Stimulated activated CD4-positive, alpha-beta T cell treated with anti-CD3 and anti-CD28 coated beads, Interleukin-12 subunit alpha, Interleukin-12 subunit beta, amount 100 ng/mL, for 24 hours (primary cell): ENCODE data around the gene ERP27.

Experiments used
- DNase-seq, 2 experiments: peaks; one replicate each; pipeline ENCODE4 v3.0.0-alpha.2; 2020; ENCODE audit warnings: low read depth in 2 of 2

The ERP27 gene

GRCh38 chr12:14937014-14937413 lies 1.3 kb downstream of the ERP27 start:
- no peak for DNase-seq

GRCh38 chr12:14936224-14936861 lies 2.0 kb downstream of the ERP27 start:
- no peak for DNase-seq

DNA sequence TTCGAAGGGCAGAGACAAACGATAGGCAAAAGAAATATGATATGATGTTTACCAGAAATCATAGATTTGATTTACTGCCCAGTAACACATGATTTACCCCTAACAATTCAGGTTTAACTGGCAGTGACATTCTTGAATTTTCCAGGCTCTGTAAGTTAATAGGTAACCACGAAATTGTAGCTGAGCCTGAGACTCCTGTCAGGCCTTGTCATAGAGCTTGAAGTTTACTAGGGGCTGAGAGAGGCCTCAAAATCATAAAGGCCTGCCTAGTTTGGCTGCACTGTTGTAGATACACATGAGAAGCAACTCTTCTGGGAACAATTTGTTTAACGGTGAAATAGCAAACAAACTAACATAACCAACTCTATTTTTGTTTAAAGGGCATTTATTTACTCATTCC lies 3.3 kb downstream of the ERP27 start:
- DNase-seq, result no peak

- no peak for DNase-seq
Observed at GRCh38 chr12:14934511-14934910, 3.8 kb downstream of the ERP27 start.

GRCh38 chr12:14931791-14932560 lies 6.4 kb downstream of the ERP27 start:
- no peak for DNase-seq

GRCh38 chr12:14931359-14931758 lies 7.0 kb downstream of the ERP27 start:
- no peak for DNase-seq

DNA sequence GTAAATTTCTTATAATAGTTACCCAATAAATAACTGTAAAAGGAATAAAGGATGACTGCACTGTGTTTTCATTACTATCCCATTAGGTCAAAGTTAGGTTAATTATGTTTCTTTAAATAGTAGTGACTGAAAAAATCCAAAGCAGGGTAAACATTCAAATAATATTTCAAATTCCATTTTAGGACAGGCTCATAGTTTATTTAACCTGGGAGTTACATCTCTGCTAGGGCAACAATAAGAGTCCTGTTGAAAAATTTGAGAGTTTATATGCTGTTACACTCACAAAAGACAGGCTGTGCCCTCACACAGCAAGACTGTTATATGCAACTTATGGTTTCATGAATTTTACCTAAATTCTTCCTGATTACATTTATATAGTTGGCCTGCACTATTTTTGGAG lies 8.0 kb downstream of the ERP27 start:
- no peak for DNase-seq

GRCh38 chr12:14928931-14929330 lies 9.4 kb downstream of the ERP27 start:
- DNase-seq, result no peak

DNA sequence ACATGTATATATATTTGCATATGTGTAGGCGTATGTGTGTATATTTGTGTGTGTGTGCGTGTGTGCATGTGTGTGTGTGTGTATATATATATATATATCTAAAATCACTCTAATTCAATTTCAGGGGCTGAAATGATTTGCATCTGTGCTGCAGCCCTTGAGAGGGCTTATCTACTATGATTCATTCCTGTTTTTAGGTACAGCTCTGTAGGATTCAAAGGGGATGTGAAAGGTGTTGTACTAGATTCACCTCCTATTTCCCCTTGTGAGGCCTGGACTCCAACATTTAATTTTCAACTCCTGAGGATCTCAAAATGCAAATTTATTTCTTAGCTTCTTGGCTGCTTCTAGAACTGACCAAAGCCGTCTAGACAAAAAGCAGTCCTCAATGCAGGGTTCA lies 11.1 kb downstream of the ERP27 start:
- no peak for DNase-seq

DNA sequence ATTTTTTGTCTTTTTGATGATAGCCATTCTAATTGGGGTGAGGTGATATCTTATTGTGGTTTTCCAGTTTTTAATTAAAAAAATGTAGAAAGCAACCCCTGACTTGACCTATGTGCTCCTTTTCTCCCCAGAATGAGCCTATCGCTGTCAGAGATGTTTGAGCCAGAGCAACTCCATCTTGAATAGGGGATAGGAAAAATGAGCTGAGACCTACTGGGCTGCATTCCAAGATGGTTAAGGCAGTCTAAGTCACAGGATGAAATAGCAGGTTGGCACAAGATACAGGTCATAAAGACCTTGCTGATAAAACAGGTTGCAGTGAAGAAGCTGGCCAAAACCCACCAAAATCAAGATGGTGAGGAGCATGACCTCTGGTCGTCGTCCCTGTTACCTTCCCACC lies 13.8 kb downstream of the ERP27 start:
- no peak for DNase-seq

DNA sequence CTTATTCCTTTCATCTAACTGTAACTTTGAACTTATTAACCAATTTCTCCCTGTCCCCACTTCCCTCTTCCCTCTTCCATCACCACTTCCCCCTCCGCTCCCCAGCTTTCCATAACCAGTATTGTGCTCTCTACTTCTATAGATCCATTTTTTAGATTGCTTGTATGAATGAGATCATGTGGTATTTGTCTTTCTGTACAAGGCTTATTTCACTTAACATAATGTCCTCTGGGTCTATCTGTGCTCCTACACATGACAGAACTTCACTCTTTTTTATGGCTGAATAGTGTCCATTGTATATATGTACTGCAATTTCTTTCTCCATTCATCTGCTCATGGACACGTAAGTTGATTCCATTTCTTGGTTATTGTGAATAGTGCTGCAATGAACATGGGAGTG lies 14.4 kb downstream of the ERP27 start:
- DNase-seq, result no peak

- no peak for DNase-seq
Observed at GRCh38 chr12:14921218-14921617, 17.1 kb downstream of the ERP27 start.

- DNase-seq, result no peak
Observed at GRCh38 chr12:14920475-14921126, 17.7 kb downstream of the ERP27 start.

GRCh38 chr12:14919455-14919854 lies 18.9 kb downstream of the ERP27 start:
- no peak for DNase-seq

DNA sequence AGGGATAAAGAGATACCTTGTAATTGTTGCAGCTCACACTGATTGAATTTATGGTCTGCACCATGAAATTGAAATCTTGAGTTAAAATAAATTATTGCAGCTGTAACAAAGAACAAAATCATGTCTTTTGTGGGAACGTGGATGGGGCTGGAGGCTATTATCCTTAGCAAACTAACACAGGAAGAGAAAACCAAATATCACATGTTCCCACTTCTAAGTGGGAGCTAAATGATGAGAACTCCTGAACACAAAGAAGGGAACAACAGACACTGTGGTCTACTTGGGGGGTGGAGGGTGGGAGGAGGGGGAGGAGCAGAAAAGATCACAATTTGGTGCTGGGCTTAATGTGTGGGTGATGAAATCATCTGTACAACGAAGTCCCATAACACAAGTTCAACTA lies 22.6 kb downstream of the ERP27 start:
- no peak for DNase-seq

GRCh38 chr12:14913381-14913781 lies 25.0 kb downstream of the ERP27 start:
- DNase-seq, result no peak

- no peak for DNase-seq
Observed at GRCh38 chr12:14911131-14911530, 27.2 kb downstream of the ERP27 start.

DNA sequence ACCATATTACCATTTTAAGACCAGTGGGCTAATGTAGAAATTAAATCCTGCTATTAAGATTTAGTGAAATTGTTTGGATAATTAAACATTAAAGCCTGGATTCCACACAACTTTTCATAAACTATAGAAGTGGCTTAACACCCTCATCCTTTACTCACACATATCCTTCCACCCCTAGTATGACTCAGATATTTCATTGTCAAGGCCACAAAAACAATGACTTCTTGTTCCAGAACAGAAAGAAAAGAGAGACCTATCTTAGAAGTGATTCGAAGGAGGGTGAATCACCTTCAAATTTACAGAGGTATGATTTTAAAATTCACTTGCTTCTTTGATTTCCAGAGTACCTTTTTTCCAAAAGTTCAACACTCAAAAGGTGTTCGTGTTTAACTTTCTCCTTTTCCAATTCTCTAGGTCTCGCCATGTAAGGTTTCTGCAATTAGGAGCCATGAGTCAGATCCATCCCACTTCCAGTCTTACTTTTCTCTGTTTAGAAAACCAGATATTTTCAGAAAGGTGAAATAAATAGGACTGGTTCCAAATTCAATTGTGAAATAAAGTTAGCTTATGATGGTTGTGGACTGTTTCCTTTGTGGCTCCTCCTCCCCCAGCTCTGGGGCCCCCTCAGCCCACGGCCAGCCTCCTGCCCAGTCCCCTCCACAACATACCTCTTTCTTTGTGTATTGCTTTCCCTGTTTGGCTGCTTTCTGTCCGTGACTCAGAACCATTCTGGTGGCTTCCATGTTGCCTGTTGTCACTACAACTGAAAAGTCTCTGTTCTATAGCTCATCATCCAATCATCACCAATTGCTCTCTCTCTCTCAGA lies 28.0 kb downstream of the ERP27 start:
- DNase-seq, result peak; percentile 5 to 22

DNA sequence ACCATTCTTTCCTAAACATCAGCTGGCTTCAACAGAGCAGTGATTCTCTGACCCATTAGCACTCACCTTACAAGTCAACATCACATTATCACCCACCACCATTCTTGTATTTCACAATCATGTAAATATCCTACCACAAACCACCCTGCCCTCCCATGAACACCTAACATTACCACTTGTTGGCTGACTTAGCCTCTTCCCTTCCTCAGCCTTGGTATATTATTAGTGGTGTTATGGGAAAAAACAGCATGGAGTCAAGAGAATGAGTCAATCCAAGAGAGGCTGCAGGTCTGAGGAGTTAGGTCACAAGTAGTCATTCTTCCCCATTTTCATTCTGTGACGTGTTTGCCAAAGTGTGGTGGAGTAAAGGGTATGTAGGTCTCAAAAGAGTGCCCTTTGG lies 30.4 kb downstream of the ERP27 start:
- DNase-seq, result no peak

GRCh38 chr12:14906114-14906513 lies 32.2 kb downstream of the ERP27 start:
- DNase-seq, result no peak

DNA sequence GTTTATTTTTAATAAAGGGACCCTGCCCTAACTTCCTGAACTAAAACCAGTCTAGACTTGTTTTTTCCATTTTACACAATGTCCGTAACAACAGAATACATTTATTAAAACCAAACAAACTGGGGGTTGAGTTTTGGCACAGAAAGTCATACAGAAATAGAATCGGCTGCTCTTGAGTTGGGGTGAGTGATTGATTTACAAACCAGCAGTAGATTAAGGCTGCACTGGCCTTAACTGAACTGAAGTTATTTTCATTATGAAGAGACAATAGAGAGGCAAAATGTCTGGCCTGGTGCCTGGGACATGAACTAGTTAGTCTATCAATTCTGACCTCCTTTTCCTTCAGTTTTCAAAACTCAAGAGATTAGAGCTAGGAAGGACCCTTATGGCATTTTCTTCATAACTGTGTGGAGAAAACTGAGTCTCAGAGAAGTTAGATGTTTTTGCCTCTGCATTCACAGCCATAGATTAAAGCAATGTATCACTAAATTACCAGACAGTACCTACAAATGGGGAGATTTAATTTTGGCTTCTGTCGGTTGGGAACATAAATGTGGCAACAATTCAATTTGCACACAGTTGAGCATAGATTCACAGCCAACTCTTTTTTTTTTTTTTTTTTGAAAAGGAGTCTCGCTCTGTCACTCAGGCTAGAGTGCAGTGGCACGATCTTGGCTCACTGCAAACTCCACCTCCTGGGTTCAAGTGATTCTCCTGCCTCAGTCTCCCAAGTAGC lies 32.9 kb downstream of the ERP27 start:
- no peak for DNase-seq

DNA sequence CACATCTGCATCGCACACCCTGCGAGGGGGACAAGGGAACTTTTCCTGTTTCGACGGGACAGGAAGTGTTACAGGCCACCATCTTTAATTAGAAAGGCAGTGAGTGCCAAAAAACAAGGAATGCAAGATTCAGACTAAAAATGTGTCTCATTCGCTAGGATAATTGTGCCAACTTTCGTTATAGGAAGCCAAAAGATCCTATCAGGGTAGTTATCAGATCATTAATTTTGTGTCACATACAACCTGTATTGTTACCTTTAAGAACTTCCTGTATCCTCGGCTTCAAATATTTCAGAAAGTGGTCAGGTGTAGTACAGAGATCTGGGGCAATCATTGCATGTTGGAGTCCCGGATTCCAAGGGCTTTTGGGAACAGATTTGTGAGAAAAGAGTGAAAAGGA lies 33.5 kb downstream of the ERP27 start:
- no peak for DNase-seq
